Large intestine (tissue), 3 donors: ENCODE measurements around the gene ANKRD24. TPM values are rescaled to one million over a fixed set of nuclear protein-coding genes. Genes with fewer than 3 reads are reported as not detected.

Experiments used
- DNase-seq, 2 donors: peaks; one replicate each; pipeline versions ENCODE4 v3.0.0 to v3.0.0-alpha.2; 2013
- H3K27ac ChIP-seq: one replicate; pipeline ENCODE4 v1.5.1; 2013; ENCODE audit warnings: low read length
- H3K27me3 ChIP-seq: 2 replicates; pipeline ENCODE4 v1.6.1; 2013; ENCODE audit warnings: low read length; ENCODE audit not compliant: control insufficient read depth, insufficient read depth
- H3K36me3 ChIP-seq: 2 replicates; pipeline ENCODE4 v1.6.1; 2013; ENCODE audit warnings: low read length; ENCODE audit not compliant: control insufficient read depth, insufficient read depth
- H3K4me1 ChIP-seq: one replicate; pipeline ENCODE4 v1.6.1; 2013; ENCODE audit warnings: low read length; ENCODE audit not compliant: control insufficient read depth, insufficient read depth
- H3K4me3 ChIP-seq: one replicate; pipeline ENCODE4 v1.5.1; 2013; ENCODE audit warnings: low read length
- H3K9me3 ChIP-seq: one replicate; pipeline ENCODE4 v1.6.1; 2013; ENCODE audit warnings: mild to moderate bottlenecking, low read depth, low read length, moderate library complexity; ENCODE audit not compliant: control insufficient read depth
- WGBS: methylation state at CpG from one replicate; pipeline ENCODE4 v1.1.5; 2013; ENCODE audit warnings: low lambda C conversion rate; ENCODE audit not compliant: insufficient coverage; 5-methylcytosine and 5-hydroxymethylcytosine counted together
- polyA plus RNA-seq: library from polyadenylated mRNA; unstranded; fragments of 120-200 nt; gene quantifications from one replicate; pipeline ENCODE4 v1.2.1, GENCODE V29; 2013

The ANKRD24 gene
- polyA plus RNA-seq, 1 donor = 2.8 TPM

GRCh38 chr19:4197228-4197624 is 14.7 kb downstream of the ANKRD24 start:
- no peaks in the 10 kb centered on the region for H3K36me3 ChIP-seq
- H3K4me3 ChIP-seq = no peak overlapping the region
- no peaks in the 10 kb centered on the region for H3K4me1 ChIP-seq
- H3K9me3 ChIP-seq = no peaks in the 10 kb centered on the region
- H3K27me3 ChIP-seq = peaks cover 43% of the 10 kb centered on the region
- DNase-seq = no peak
- H3K27ac ChIP-seq = no peak overlapping the region
- WGBS = 87% methylated on average over 5 of the region's 5 CpGs

GRCh38 chr19:4197625-4198466 is 15.4 kb downstream of the ANKRD24 start:
- no peak overlapping the region for H3K4me3 ChIP-seq
- H3K36me3 ChIP-seq = no peaks in the 10 kb centered on the region
- no peak overlapping the region for H3K27ac ChIP-seq
- H3K9me3 ChIP-seq = no peaks in the 10 kb centered on the region
- DNase-seq = peak in 1 of 2 donors; percentile 18
- H3K27me3 ChIP-seq = peaks cover 43% of the 10 kb centered on the region
- H3K4me1 ChIP-seq = no peaks in the 10 kb centered on the region
- WGBS = 56% methylated on average over 14 of the region's 70 CpGs

- Histone ChIP-seq H3K4me1 (no peaks in the 10 kb centered on the region), H3K4me3 (no peak overlapping the region), H3K27ac (no peak overlapping the region), H3K36me3 (no peaks in the 10 kb centered on the region), H3K27me3 (peaks cover 43% of the 10 kb centered on the region), H3K9me3 (no peaks in the 10 kb centered on the region)
- WGBS = 60% methylated on average over 1 of the region's 28 CpGs
- DNase-seq = no peak
Measured at GRCh38 chr19:4198467-4199126, 16.1 kb downstream of the ANKRD24 start.

DNA sequence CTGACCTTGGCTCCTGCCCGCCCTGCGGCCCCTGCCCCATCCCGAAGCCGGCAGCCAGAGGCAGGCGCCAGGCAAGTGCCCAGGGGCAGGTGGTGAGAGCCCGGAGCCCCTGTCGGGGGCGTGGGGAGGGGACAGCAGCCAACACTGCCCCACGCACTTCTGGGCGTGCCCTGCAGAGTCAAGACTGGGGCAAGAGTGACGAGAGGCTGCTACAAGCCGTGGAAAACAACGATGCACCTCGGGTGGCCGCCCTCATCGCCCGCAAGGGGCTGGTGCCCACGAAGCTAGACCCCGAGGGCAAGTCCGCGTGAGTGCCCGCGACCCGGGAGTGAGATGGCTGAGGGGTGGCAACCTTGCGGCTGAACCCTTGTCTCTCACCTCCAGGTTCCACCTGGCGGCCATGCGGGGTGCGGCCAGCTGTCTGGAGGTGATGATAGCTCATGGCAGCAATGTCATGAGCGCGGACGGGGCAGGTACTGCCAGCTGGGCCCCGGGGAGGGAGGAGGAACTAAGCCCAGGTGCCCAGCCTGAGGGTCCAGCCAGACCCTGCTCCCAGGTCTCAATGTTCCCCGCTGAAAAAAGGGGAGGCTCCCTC is 17.3 kb downstream of the ANKRD24 start:
- H3K4me3 ChIP-seq = no peak overlapping the region
- H3K4me1 ChIP-seq = peaks cover 3% of the 10 kb centered on the region
- whole genome bisulfite sequencing = no CpG with 5 or more reads among the region's 33 CpGs
- H3K27ac ChIP-seq = no peak overlapping the region
- H3K9me3 ChIP-seq = no peaks in the 10 kb centered on the region
- DNase-seq = no peak
- H3K36me3 ChIP-seq = no peaks in the 10 kb centered on the region
- H3K27me3 ChIP-seq = peaks cover 43% of the 10 kb centered on the region

DNA sequence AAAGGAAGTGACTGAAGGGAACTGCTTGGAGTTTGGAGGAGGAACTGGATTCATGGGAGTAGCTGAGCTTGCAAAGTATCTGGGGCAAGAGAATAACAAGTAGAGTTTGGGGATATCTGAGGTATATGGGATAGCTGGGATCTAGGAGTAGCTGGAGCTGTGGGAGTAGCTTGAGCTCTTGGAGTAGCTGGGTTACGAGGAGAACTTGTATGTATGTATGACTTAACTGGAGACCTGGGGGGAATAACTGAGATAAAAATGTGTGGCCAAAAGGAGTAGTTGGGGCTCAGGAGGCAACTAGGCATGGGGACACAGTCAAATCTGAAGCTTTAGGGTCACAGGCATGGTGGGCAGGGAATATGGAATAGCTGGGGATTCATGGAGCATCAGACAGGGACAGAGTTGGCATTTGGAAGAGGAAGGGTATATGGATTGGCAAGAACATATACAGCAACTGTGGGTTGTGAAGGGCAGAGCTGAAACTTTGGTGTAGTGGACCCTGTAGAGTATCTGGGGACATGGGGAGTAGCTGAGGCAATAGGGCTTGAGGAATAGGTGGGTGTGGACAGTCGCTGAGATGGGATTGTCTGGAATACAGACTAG is 18.6 kb downstream of the ANKRD24 start:
- Histone ChIP-seq H3K27me3 (peaks cover 40% of the 10 kb centered on the region), H3K9me3 (no peaks in the 10 kb centered on the region), H3K4me1 (peaks cover 3% of the 10 kb centered on the region), H3K36me3 (no peaks in the 10 kb centered on the region), H3K27ac (no peak overlapping the region), H3K4me3 (no peak overlapping the region)
- no peak for DNase-seq
- WGBS = no CpG with 5 or more reads among the region's 2 CpGs

GRCh38 chr19:4201798-4202197 is 19.3 kb downstream of the ANKRD24 start:
- no peaks in the 10 kb centered on the region for H3K36me3 ChIP-seq
- peaks cover 3% of the 10 kb centered on the region for H3K4me1 ChIP-seq
- no peak for DNase-seq
- no CpG with 5 or more reads among the region's 4 CpGs for whole genome bisulfite sequencing
- no peaks in the 10 kb centered on the region for H3K9me3 ChIP-seq
- peaks cover 38% of the 10 kb centered on the region for H3K27me3 ChIP-seq
- H3K4me3 ChIP-seq = no peak overlapping the region
- H3K27ac ChIP-seq = no peak overlapping the region

- Histone ChIP-seq H3K9me3 (no peaks in the 10 kb centered on the region), H3K27ac (no peak overlapping the region), H3K27me3 (no peaks in the 10 kb centered on the region), H3K4me1 (peaks cover 3% of the 10 kb centered on the region), H3K4me3 (no peak overlapping the region), H3K36me3 (no peaks in the 10 kb centered on the region)
- WGBS = 100% methylated on average over 1 of the region's 10 CpGs
- DNase-seq = no peak
Measured at GRCh38 chr19:4206818-4207484, 24.5 kb downstream of the ANKRD24 start.

DNA sequence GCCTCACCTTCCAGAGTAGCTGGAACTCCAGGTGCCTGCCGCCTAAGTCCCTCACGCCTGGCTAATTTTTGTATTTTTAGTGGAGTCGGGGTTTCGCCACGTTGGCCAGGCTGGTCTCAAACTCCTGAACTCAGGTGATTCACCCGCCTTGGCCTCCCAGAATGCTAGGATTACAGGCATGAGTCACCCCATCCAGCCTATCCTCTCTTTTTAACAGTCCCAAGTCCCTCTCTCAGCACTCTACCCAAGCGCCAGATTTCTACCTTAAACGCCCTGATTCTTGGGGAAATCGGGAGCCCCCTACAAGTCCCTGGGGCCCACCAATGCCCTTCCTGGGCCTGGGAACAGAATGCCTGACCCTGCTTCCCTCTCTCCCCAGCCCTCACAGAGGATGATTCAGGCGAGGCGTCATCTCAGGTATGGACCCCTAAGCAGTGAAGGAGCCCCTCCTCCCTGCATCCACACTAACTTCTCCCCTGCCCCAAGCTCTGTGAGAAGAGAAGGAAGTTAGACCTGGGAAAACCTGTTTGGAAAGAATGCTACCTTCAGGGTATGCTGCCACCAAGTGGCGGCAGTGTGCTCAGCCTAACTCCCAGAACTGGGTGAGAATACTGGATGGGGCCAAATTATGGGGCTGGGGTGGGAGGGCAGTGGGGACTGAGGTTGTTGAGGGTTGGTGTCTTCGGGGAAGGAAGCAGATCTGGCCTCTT is 26.1 kb downstream of the ANKRD24 start:
- peaks cover 3% of the 10 kb centered on the region for H3K4me1 ChIP-seq
- H3K4me3 ChIP-seq = no peak overlapping the region
- H3K27ac ChIP-seq = no peak overlapping the region
- H3K36me3 ChIP-seq = no peaks in the 10 kb centered on the region
- peak in 1 of 2 donors; percentile 19 for DNase-seq
- no peaks in the 10 kb centered on the region for H3K9me3 ChIP-seq
- H3K27me3 ChIP-seq = peaks cover 2% of the 10 kb centered on the region
- 80% methylated on average over 3 of the region's 13 CpGs for WGBS

- Histone ChIP-seq H3K27ac (no peak overlapping the region), H3K9me3 (no peaks in the 10 kb centered on the region), H3K27me3 (peaks cover 2% of the 10 kb centered on the region), H3K4me1 (no peaks in the 10 kb centered on the region), H3K4me3 (no peak overlapping the region), H3K36me3 (no peaks in the 10 kb centered on the region)
- 100% methylated on average over 1 of the region's 15 CpGs for WGBS
- DNase-seq = no peak
Measured at GRCh38 chr19:4210166-4210731, 27.8 kb downstream of the ANKRD24 start.
